Panc1 (cell line): Measurements from ENCODE around the gene TMEM151B. TPM values are rescaled to one million over a fixed set of nuclear protein-coding genes. Genes with fewer than 3 reads are reported as not detected.

ENCODE experiments used
- ATAC-seq: fragments of 200-7000 bp; cut with Tn5 transposase; 2 replicates; pipeline ENCODE4 v1.9.1; 2020; ENCODE audit warnings: mild to moderate bottlenecking, moderate library complexity
- BruUV-seq: library from RNA; stranded (reverse); fragments of 400-500 nt; replicated peaks from 2 replicates; lab custom pipeline; 2021; lab: Mats Ljungman, UMichigan
- CTCF ChIA-PET: fragments of 300-600 bp; sonication (Branson Sonifier 250); formaldehyde crosslinking; loops from one replicate; lab custom pipeline; 2022; ENCODE audit warnings: antibody characterized with exemption; lab: Charles Lee
- POLR2A ChIA-PET: fragments of 300-600 bp; sonication (Branson Sonifier 250); formaldehyde crosslinking; loops from one replicate; lab custom pipeline; 2022; ENCODE audit warnings: antibody characterized with exemption; lab: Charles Lee
- DNase-seq: peaks from one replicate; pipeline ENCODE4 v3.0.0-alpha.2; 2010; ENCODE audit warnings: low read depth, low spot score
- H3K27ac ChIP-seq: 2 replicates; pipeline ENCODE4 v1.5.1; 2011; ENCODE audit warnings: mild to moderate bottlenecking, low read length, inconsistent platforms
- H3K27me3 ChIP-seq: fragments of 200-500 bp; sonication (Bioruptor generic); 2 replicates; pipeline ENCODE4 v1.6.0; 2014; ENCODE audit warnings: low read length, inconsistent platforms; ENCODE audit not compliant: control insufficient read depth, insufficient read depth
- H3K36me3 ChIP-seq: fragments of 200-500 bp; sonication (Bioruptor generic); 2 replicates; pipeline ENCODE4 v1.5.1; 2014; ENCODE audit warnings: inconsistent platforms, mild to moderate bottlenecking, low read length, moderate library complexity; ENCODE audit not compliant: control insufficient read depth, insufficient read depth
- H3K4me1 ChIP-seq: 2 replicates; pipeline ENCODE4 v1.5.1; 2011; ENCODE audit warnings: inconsistent platforms, mild to moderate bottlenecking, low read length, moderate library complexity; ENCODE audit not compliant: control insufficient read depth, insufficient read depth
- H3K4me3 ChIP-seq, 2 experiments: 2 replicates each; pipeline ENCODE4 v1.5.1; 2011 to 2012; ENCODE audit warnings: low read depth in 2 of 2, low read length in 2 of 2, mild to moderate bottlenecking in 2 of 2, inconsistent platforms in 1 of 2, moderate library complexity in 1 of 2
- H3K9me3 ChIP-seq: fragments of 200-500 bp; sonication (Bioruptor generic); 2 replicates; pipeline ENCODE4 v1.5.1; 2014; ENCODE audit warnings: low read depth, mild to moderate bottlenecking, inconsistent platforms, low read length, moderate library complexity; ENCODE audit not compliant: control insufficient read depth, insufficient read depth
- CTCF ChIP-seq: fragments of 450-650 bp; IDR thresholded peaks from 2 replicates; pipeline ENCODE4 v1.5.1; 2017; ENCODE audit warnings: mild to moderate bottlenecking
- POLR2AphosphoS5 ChIP-seq: IDR thresholded peaks from 2 replicates; pipeline ENCODE4 v1.6.1; 2012; ENCODE audit warnings: mild to moderate bottlenecking, low read depth, low read length, moderate library complexity
- REST ChIP-seq, 2 experiments: IDR thresholded peaks; 2 replicates each; pipeline ENCODE4 v1.6.1; 2011 to 2012; ENCODE audit warnings: low read depth in 2 of 2, control low read depth in 1 of 2, low read length in 1 of 2, mild to moderate bottlenecking in 1 of 2, moderate library complexity in 1 of 2; ENCODE audit not compliant: insufficient read depth in 1 of 2
- SIN3A ChIP-seq: IDR thresholded peaks from 2 replicates; pipeline ENCODE4 v1.6.1; 2012; ENCODE audit warnings: low read depth, mild to moderate bottlenecking, low read length, moderate library complexity, borderline replicate concordance; ENCODE audit not compliant: insufficient read depth
- TCF7L2 ChIP-seq: IDR thresholded peaks from 2 replicates; pipeline ENCODE4 v1.6.1; 2011; ENCODE audit warnings: mild to moderate bottlenecking, low read depth, low read length, inconsistent platforms
- in situ Hi-C: cut with HindIII; loops from 2 replicates; pipeline ENCODE4 v1.10.0; 2016; ENCODE audit warnings: low sequenced_read_pairs, low pct_unique_long_range_greater_than_20kb
- intact Hi-C: fragments of 100-400 bp; cut with micrococcal nuclease; formaldehyde crosslinking; loops from one replicate; pipeline ENCODE4 v1.10.0; 2022; ENCODE audit not compliant: unreplicated experiment
- total RNA-seq: library from RNA; stranded (reverse); gene quantifications from one replicate; pipeline ENCODE4 v1.2.1, GENCODE V29; 2021; ENCODE audit not compliant: unreplicated experiment

TMEM151B gene
- total RNA-seq, 1 experiment from 2014 or later = 0.18 TPM

GRCh38 chr6:44355640-44356039 is 85.4 kb downstream of the TMEM151B start:
- DNase-seq (no peak), ATAC-seq (no peak)
- Histone ChIP-seq H3K9me3 (no peaks in the 10 kb centered on the region), H3K4me3 (no peak overlapping the region), H3K27me3 (peaks cover 3% of the 10 kb centered on the region; the same call in 1 of the 2 replicates), H3K36me3 (no peaks in the 10 kb centered on the region), H3K27ac (no peak overlapping the region), H3K4me1 (no peaks in the 10 kb centered on the region)
- POLR2A ChIA-PET = no interaction called here
- TF ChIP-seq SIN3A (no peak), CTCF (no peak)
- BruUV-seq = no TSS peak
- CTCF ChIA-PET = no interaction called here
- intact Hi-C loops (no loop called here), in situ Hi-C loops (no loop called here)

GRCh38 chr6:44356487-44356886 is 86.2 kb downstream of the TMEM151B start:
- no peak overlapping the region for H3K27ac ChIP-seq
- in situ Hi-C loops = no loop called here
- peaks cover 3% of the 10 kb centered on the region; the same call in 1 of the 2 replicates for H3K27me3 ChIP-seq
- BruUV-seq = no TSS peak
- no peaks in the 10 kb centered on the region for H3K4me1 ChIP-seq
- intact Hi-C loops = no loop called here
- H3K4me3 ChIP-seq = no peak overlapping the region
- DNase-seq (no peak), ATAC-seq (no peak)
- H3K36me3 ChIP-seq = no peaks in the 10 kb centered on the region
- ChIA-PET POLR2A (no interaction called here), CTCF (no interaction called here)
- TF ChIP-seq POLR2AphosphoS5 (no peak), CTCF (no peak), SIN3A (no peak), REST (IDR thresholded peaks at IDR 0.05; ENCODE audit: insufficient read depth in 1 of 2, low read depth in 2 of 2, low read length in 1 of 2) (no peak), TCF7L2 (no peak)
- no peaks in the 10 kb centered on the region for H3K9me3 ChIP-seq

Other genes with a start within 250 kb of the TMEM151B start
- 82.0 TPM for gene MRPL14, start 143.0 kb upstream of the TMEM151B start, total RNA-seq
- 54.1 TPM for gene TMEM63B, start 142.9 kb upstream of the TMEM151B start, total RNA-seq
- gene CAPN11, start 111.6 kb upstream of the TMEM151B start, total RNA-seq = 1.2 TPM
- 1.8 TPM for gene MYMX, start 53.5 kb upstream of the TMEM151B start, total RNA-seq
- 263 TPM for gene SLC29A1, start 46.9 kb upstream of the TMEM151B start, total RNA-seq
- gene HSP90AB1, start 23.3 kb upstream of the TMEM151B start, total RNA-seq = 1,253 TPM
- gene SLC35B2, start 12.9 kb upstream of the TMEM151B start, total RNA-seq = 105 TPM
- gene NFKBIE, start 4.9 kb upstream of the TMEM151B start, total RNA-seq = 24.9 TPM
- 13.1 TPM for gene AARS2, start 42.9 kb downstream of the TMEM151B start, total RNA-seq
- not detected for gene SPATS1, start 72.2 kb downstream of the TMEM151B start, total RNA-seq
- 23.3 TPM for gene CDC5L, start 117.3 kb downstream of the TMEM151B start, total RNA-seq